Measurements from ENCODE around the gene GPR61. TPM values are rescaled to one million over a fixed set of nuclear protein-coding genes. Genes with fewer than 3 reads are reported as not detected.

GPR61 gene
- total RNA-seq, 1 donor: under 0.01 TPM

Small RNA genes lying within 50 kb of the gene (small RNA-seq; reads per million reads assigned to genes)
- gene RNU6V: 12.5 reads per million, percentile 94 among the genes with 10 or more reads in this experiment

Other genes starting within 250 kb of the GPR61 start
- gene MYBPHL, start 232.9 kb upstream of the GPR61 start, total RNA-seq (ENCODE audit: low replicate concordance): not detected in 2 replicates
- 3.0 and 4.5 TPM in 2 replicates for gene SORT1, start 142.0 kb upstream of the GPR61 start, total RNA-seq (ENCODE audit: low replicate concordance)
- gene PSMA5, start 113.4 kb upstream of the GPR61 start, total RNA-seq (ENCODE audit: low replicate concordance): 40.0 and 56.1 TPM in 2 replicates
- gene SYPL2, start 73.3 kb upstream of the GPR61 start, total RNA-seq (ENCODE audit: low replicate concordance): 0.25 and 1.7 TPM in 2 replicates
- 1.6 and 2.9 TPM in 2 replicates for gene ATXN7L2, start 56.0 kb upstream of the GPR61 start, total RNA-seq (ENCODE audit: low replicate concordance)
- gene CYB561D1, start 45.8 kb upstream of the GPR61 start, total RNA-seq (ENCODE audit: low replicate concordance): 8.1 and 10.1 TPM in 2 replicates
- 0.54 and 2.5 TPM in 2 replicates for gene AMIGO1, start 30.1 kb upstream of the GPR61 start, total RNA-seq (ENCODE audit: low replicate concordance)
- 10.1 and 17.6 TPM in 2 replicates for gene GNAI3, start 8.7 kb downstream of the GPR61 start, total RNA-seq (ENCODE audit: low replicate concordance)
- gene GNAT2, start 79.7 kb downstream of the GPR61 start, total RNA-seq (ENCODE audit: low replicate concordance): 0.18 TPM in 1 of 2 replicates, not detected in the other
- 52.0 and 67.2 TPM in 2 replicates for gene AMPD2, start 80.0 kb downstream of the GPR61 start, total RNA-seq (ENCODE audit: low replicate concordance)
- gene GSTM4, start 116.2 kb downstream of the GPR61 start, total RNA-seq (ENCODE audit: low replicate concordance): 8.7 and 31.6 TPM in 2 replicates
- 14.1 and 27.7 TPM in 2 replicates for gene GSTM2, start 128.2 kb downstream of the GPR61 start, total RNA-seq (ENCODE audit: low replicate concordance)
- gene GSTM1, start 147.9 kb downstream of the GPR61 start, total RNA-seq (ENCODE audit: low replicate concordance): 24.3 TPM in 1 of 2 replicates, not detected in the other
- gene GSTM5, start 172.4 kb downstream of the GPR61 start, total RNA-seq (ENCODE audit: low replicate concordance): 6.1 and 13.0 TPM in 2 replicates
- 96.0 and 188 TPM in 2 replicates for gene GSTM3, start 201.2 kb downstream of the GPR61 start, total RNA-seq (ENCODE audit: low replicate concordance)
- not detected in 2 replicates for gene EPS8L3, start 224.1 kb downstream of the GPR61 start, total RNA-seq (ENCODE audit: low replicate concordance)

Measured in fibroblast of the aortic adventitia (primary cell).